Right lobe of liver (tissue), 6 donors: ENCODE measurements around the gene IZUMO4. TPM values are rescaled to one million over a fixed set of nuclear protein-coding genes. Genes with fewer than 3 reads are reported as not detected.

Experiments
- ATAC-seq, 4 donors: fragments of 200-7000 bp; cut with Tn5 transposase; one replicate each; pipeline ENCODE4 v1.9.1; 2020; ENCODE audit warnings: mild to moderate bottlenecking in 4 of 4, moderate library complexity in 4 of 4
- DNase-seq, 3 donors: peaks; one replicate each; pipeline ENCODE4 v3.0.0-alpha.2; 2020
- H3K27ac ChIP-seq, 3 donors: fragments of 200-600 bp; one replicate each; pipeline ENCODE4 v1.8.0; 2022
- H3K27me3 ChIP-seq, 2 donors: fragments of 200-600 bp; one replicate each; pipeline ENCODE4 v1.8.0; 2022
- H3K36me3 ChIP-seq, 4 donors: fragments of 200-600 bp; sonication (generic) in 1 of 4; one replicate each; pipeline versions ENCODE4 v1.5.1 to v1.8.0; 2017 to 2022; ENCODE audit warnings: control low read depth in 1 of 4
- H3K4me1 ChIP-seq, 4 donors: fragments of 200-600 bp; sonication (generic) in 1 of 4; one replicate each; pipeline versions ENCODE4 v1.5.1 to v1.8.0; 2017 to 2022; ENCODE audit warnings: control low read depth in 1 of 4
- H3K4me3 ChIP-seq, 3 donors: fragments of 200-600 bp; one replicate each; pipeline ENCODE4 v1.8.0; 2022
- H3K9me3 ChIP-seq, 4 donors: fragments of 200-600 bp; sonication (generic) in 1 of 4; one replicate each; pipeline versions ENCODE4 v1.5.1 to v1.8.0; 2017 to 2022; ENCODE audit warnings: control low read depth in 1 of 4
- CTCF ChIP-seq, 4 donors: fragments of 200-600 bp in 3 of 4; fragments of 450-650 bp in 1 of 4; IDR thresholded peaks; one replicate each; pipeline versions ENCODE4 v1.5.1 to v1.8.0; 2016 to 2022; ENCODE audit warnings: antibody characterized with exemption in 4 of 4, mild to moderate bottlenecking in 2 of 4
- POLR2A ChIP-seq: fragments of 450-650 bp; IDR thresholded peaks from one replicate; pipeline ENCODE4 v1.6.1; 2017; ENCODE audit warnings: antibody characterized with exemption, mild to moderate bottlenecking
- WGBS: methylation state at CpG from one replicate; pipeline ENCODE4 v1.1.6; 2018; ENCODE audit warnings: low coverage, low lambda C conversion rate; ENCODE audit not compliant: insufficient coverage; ENCODE audit errors: missing lambda C conversion rate; 5-methylcytosine and 5-hydroxymethylcytosine counted together
- intact Hi-C, 2 donors: fragments of 100-400 bp; cut with DNase I; formaldehyde crosslinking; loops; one replicate each; pipeline versions ENCODE4 v1.11.2 to v1.14.1; 2022
- total RNA-seq, 6 experiments: library from RNA; depleted of rRNA in 2 of 6; stranded (reverse); fragments of >200 nt in 2 of 6; fragmentation: NEBNext Ultra II Directional in 3 of 6; extraction: Animal tissue kit (Norgen Biotek cat#: 25700) in 3 of 6; gene quantifications; one replicate each; pipeline versions ENCODE4 v1.1.0 to v1.2.4, GENCODE V29; 2016 to 2023
- donor health status: DM: no; HTN: yes; CAD: no.
- donor health status: DM: no; HTN: no; CAD: no.
- donor health status: DM: no; HTN: no; CAD: no.
- donor health status: DM: no; HTN: yes; CAD: no.
- donor health status: DM: no; HTN: yes; CAD: no.

The IZUMO4 gene
- total RNA-seq, 6 experiments from 2014 or later, result 1.2 to 6.9 (median 4.2) TPM; not detected in 1

GRCh38 chr19:2048959-2049740, 47.6 kb upstream of the IZUMO4 start:
- 0% methylated on average over 1 of the region's 27 CpGs for WGBS
- ATAC-seq (peak in 2 of 4 donors; percentile 0 to 3), DNase-seq (peak in 1 of 3 donors; percentile 59)
- H3K36me3 ChIP-seq, result peaks cover 0 to 28% (median 5%) of the 10 kb centered on the region in 4 donors
- no peaks in the 10 kb centered on the region for H3K27me3 ChIP-seq
- H3K4me3 ChIP-seq, result peak overlapping the region; percentile 80 to 94 (median 93)
- TF ChIP-seq POLR2A, result no peak
- TF ChIP-seq CTCF (IDR thresholded peaks at IDR 0.05), result no peak
- H3K27ac ChIP-seq, result peak overlapping the region; percentile 94 to 99 (median 98)
- no peaks in the 10 kb centered on the region for H3K9me3 ChIP-seq
- intact Hi-C loops, result no loop called here
- H3K4me1 ChIP-seq, result peaks cover 1 to 76% (median 44%) of the 10 kb centered on the region in 4 donors

GRCh38 chr19:2049741-2050348, 46.9 kb upstream of the IZUMO4 start:
- H3K27ac ChIP-seq, result peak overlapping the region; percentile 94 to 99 (median 98)
- peaks cover 1 to 77% (median 40%) of the 10 kb centered on the region in 4 donors for H3K4me1 ChIP-seq
- intact Hi-C loops, result no loop called here
- 0% methylated on average over 9 of the region's 16 CpGs for WGBS
- peak; percentile 85 to 97 (median 96) for DNase-seq
- H3K4me3 ChIP-seq, result peak overlapping the region; percentile 80 to 94 (median 93)
- no peaks in the 10 kb centered on the region for H3K27me3 ChIP-seq
- no peaks in the 10 kb centered on the region for H3K9me3 ChIP-seq
- peak; percentile 89 for TF ChIP-seq POLR2A
- TF ChIP-seq CTCF (IDR thresholded peaks at IDR 0.05), result no peak
- H3K36me3 ChIP-seq, result peaks cover 0 to 22% (median 5%) of the 10 kb centered on the region in 4 donors
- peak; percentile 56 to 75 (median 69) for ATAC-seq

- Histone ChIP-seq H3K4me1 (peaks cover 1 to 71% (median 37%) of the 10 kb centered on the region in 4 donors), H3K27me3 (no peaks in the 10 kb centered on the region), H3K9me3 (no peaks in the 10 kb centered on the region), H3K36me3 (peaks cover 0 to 16% (median 5%) of the 10 kb centered on the region in 4 donors), H3K4me3 (peak overlapping the region; percentile 80 to 94 (median 93)), H3K27ac (peak overlapping the region; percentile 94 to 99 (median 98))
- intact Hi-C loops, result no loop called here
- peak; percentile 18 for TF ChIP-seq POLR2A
- TF ChIP-seq CTCF (IDR thresholded peaks at IDR 0.05), result no peak
- 0% methylated on average over 2 of the region's 49 CpGs for whole genome bisulfite sequencing
- peak in 3 of 4 donors; percentile 0 to 9 (median 1) for ATAC-seq
- peak in 1 of 3 donors; percentile 57 for DNase-seq
These were observed 46.2 kb upstream of the IZUMO4 start for GRCh38 chr19:2050349-2050990.

GRCh38 chr19:2050991-2051772, 45.5 kb upstream of the IZUMO4 start, which contains the start of gene MKNK2:
TSS of gene MKNK2 (minus strand) at chr19:2051244. CDS start at chr19:2050851, 393 bp downstream.
- ATAC-seq, result peak; percentile 50 to 65 (median 59)
- Histone ChIP-seq H3K36me3 (peaks cover 0 to 9% (median under 1%) of the 10 kb centered on the region in 4 donors), H3K9me3 (no peaks in the 10 kb centered on the region), H3K4me3 (peak within 1 kb of the TSS; percentile 80 to 94 (median 93)), H3K4me1 (peaks cover 1 to 64% (median 34%) of the 10 kb centered on the region in 4 donors), H3K27ac (peak within 1 kb of the TSS; percentile 94 to 99 (median 98)), H3K27me3 (no peaks in the 10 kb centered on the region)
- 8% methylated on average over 9 of the region's 93 CpGs for WGBS
- TF ChIP-seq POLR2A (peak; percentile 100), CTCF (IDR thresholded peaks at IDR 0.05) (peak; percentile 37 to 73 (median 46))
- peak; percentile 95 to 97 (median 97) for DNase-seq
- intact Hi-C loops, result no loop called here
